Liver (tissue), 9 donors: ENCODE measurements around the gene EXT2. TPM values are rescaled to one million over a fixed set of nuclear protein-coding genes. Genes with fewer than 3 reads are reported as not detected.

Experiments used
- DNase-seq: peaks from one replicate; pipeline ENCODE4 v3.0.0-alpha.2; 2017; ENCODE audit warnings: low spot score
- H3K27ac ChIP-seq, 2 donors: one replicate each; pipeline ENCODE4 v1.7.0; 2013; ENCODE audit warnings: inconsistent platforms in 2 of 2, low read length in 2 of 2, control low read depth in 1 of 2, low read depth in 1 of 2, mild to moderate bottlenecking in 1 of 2
- H3K27me3 ChIP-seq, 4 donors: one replicate each; pipeline versions ENCODE4 v1.6.1 to v1.7.0; 2013; ENCODE audit warnings: low read length in 3 of 4, inconsistent platforms in 1 of 4, mild to moderate bottlenecking in 1 of 4, moderate library complexity in 1 of 4; ENCODE audit not compliant: control insufficient read depth in 4 of 4, insufficient read depth in 4 of 4
- H3K36me3 ChIP-seq, 4 donors: one replicate each; pipeline versions ENCODE4 v1.6.1 to v1.7.0; 2013; ENCODE audit warnings: low read length in 3 of 4, mild to moderate bottlenecking in 3 of 4, low read depth in 1 of 4, moderate library complexity in 1 of 4; ENCODE audit not compliant: control insufficient read depth in 4 of 4, insufficient read depth in 3 of 4
- H3K4me1 ChIP-seq, 4 donors: one replicate each; pipeline versions ENCODE4 v1.6.1 to v1.7.0; 2013; ENCODE audit warnings: low read length in 3 of 4, mild to moderate bottlenecking in 3 of 4, moderate library complexity in 1 of 4; ENCODE audit not compliant: control insufficient read depth in 4 of 4, insufficient read depth in 4 of 4
- H3K4me3 ChIP-seq, 3 donors: one replicate each; pipeline versions ENCODE4 v1.6.1 to v1.7.0; 2013; ENCODE audit warnings: low read length in 3 of 3, control low read depth in 1 of 3, low read depth in 1 of 3, mild to moderate bottlenecking in 1 of 3
- H3K9ac ChIP-seq, 2 donors: one replicate each; pipeline ENCODE4 v1.7.0; 2013; ENCODE audit warnings: low read length in 2 of 2, mild to moderate bottlenecking in 2 of 2, moderate library complexity in 2 of 2, control low read depth in 1 of 2, low read depth in 1 of 2
- H3K9me3 ChIP-seq, 4 donors: one replicate each; pipeline versions ENCODE4 v1.6.1 to v1.7.0; 2013; ENCODE audit warnings: low read length in 3 of 4; ENCODE audit not compliant: control insufficient read depth in 4 of 4
- CTCF ChIP-seq: fragments of 150-350 bp; IDR thresholded peaks from 2 replicates; pipeline ENCODE4 v1.5.1; 2017; ENCODE audit warnings: improper control_type of control experiment, low read depth, low read length; ENCODE audit not compliant: missing input control
- EGR1 ChIP-seq, 2 donors: IDR thresholded peaks; 2 replicates each; pipeline ENCODE4 v1.6.1; 2016 to 2018; ENCODE audit warnings: antibody characterized with exemption in 2 of 2, low read depth in 2 of 2
- HNF4A ChIP-seq, 2 donors: conservative IDR thresholded peaks; 2 replicates each; pipeline ENCODE4 v1.6.1; 2016; ENCODE audit warnings: antibody characterized with exemption in 2 of 2, mild to moderate bottlenecking in 2 of 2
- JUND ChIP-seq, 2 donors: IDR thresholded peaks; 2 replicates each; pipeline ENCODE4 v1.6.1; 2016; ENCODE audit warnings: antibody characterized with exemption in 2 of 2
- MAX ChIP-seq: IDR thresholded peaks from 2 replicates; pipeline ENCODE4 v1.6.1; 2016; ENCODE audit warnings: antibody characterized with exemption
- RAD21 ChIP-seq, 2 donors: IDR thresholded peaks; 2 replicates each; pipeline ENCODE4 v1.6.1; 2016; ENCODE audit warnings: antibody characterized with exemption in 2 of 2, mild to moderate bottlenecking in 2 of 2
- RXRA ChIP-seq, 2 donors: IDR thresholded peaks; 2 replicates each; pipeline ENCODE4 v1.6.1; 2017 to 2018; ENCODE audit warnings: antibody characterized with exemption in 2 of 2, mild to moderate bottlenecking in 1 of 2
- SP1 ChIP-seq: IDR thresholded peaks from 2 replicates; pipeline ENCODE4 v1.6.1; 2018; ENCODE audit warnings: antibody characterized with exemption, mild to moderate bottlenecking
- YY1 ChIP-seq: IDR thresholded peaks from 2 replicates; pipeline ENCODE4 v1.6.1; 2016; ENCODE audit warnings: antibody characterized with exemption, mild to moderate bottlenecking
- ZBTB33 ChIP-seq: IDR thresholded peaks from 2 replicates; pipeline ENCODE4 v1.6.1; 2016; ENCODE audit warnings: antibody characterized with exemption
- whole genome bisulfite sequencing: extraction: QIAGEN DNeasy Blood & Tissue Kit; methylation state at CpG from one replicate; pipeline ENCODE4 v1.1.7; 2013; 5-methylcytosine and 5-hydroxymethylcytosine counted together
- polyA plus RNA-seq, 2 donors: library from polyadenylated mRNA; stranded (reverse) in 1 of 2; unstranded in 1 of 2; fragments of 200-250 nt in 1 of 2; fragments of >200 nt in 1 of 2; fragmentation: Nextera tagmentation in 1 of 2; extraction: Ambion mirVana in 1 of 2; gene quantifications; one replicate each; pipeline versions ENCODE4 v1.2.1 to v1.2.3, GENCODE V29; 2013 to 2015
- total RNA-seq, 2 donors: library from RNA; depleted of rRNA; stranded (reverse); fragments of >200 nt; gene quantifications; one replicate each; pipeline ENCODE4 v1.2.3, GENCODE V29; 2014
- TF ChIP-seq, protein P1 (sequence below): IDR thresholded peaks from 2 replicates; pipeline ENCODE4 v1.6.1; 2016; ENCODE audit warnings: antibody characterized with exemption, mild to moderate bottlenecking
- donor health status: healthy.
- donor health status: healthy.
- donor health status: healthy.
- donor health status: healthy.
- donor health status: healthy.

Gene EXT2
- total and polyA plus RNA-seq, 4 donors: 8.4 to 36.1 (median 29.8) TPM

- Histone ChIP-seq H3K9me3 (no peaks in the 10 kb centered on the region), H3K9ac (no peak overlapping the region), H3K4me3 (no peak overlapping the region), H3K27me3 (no peaks in the 10 kb centered on the region), H3K36me3 (peaks cover 2 to 17% (median 6%) of the 10 kb centered on the region in 4 donors), H3K4me1 (no peaks in the 10 kb centered on the region), H3K27ac (no peak overlapping the region)
- 97% methylated on average over 1 of the region's 1 CpG for WGBS
- DNase-seq: no peak
- no peak for TF ChIP-seq YY1
- TF ChIP-seq SP1: no peak
- TF ChIP-seq RXRA (IDR thresholded peaks at IDR 0.05): no peak
- TF ChIP-seq MAX: no peak
- no peak for TF ChIP-seq HNF4A (conservative IDR thresholded peaks at IDR 0.05)
- TF ChIP-seq CTCF: no peak
- TF ChIP-seq EGR1 (IDR thresholded peaks at IDR 0.05; ENCODE audit: low read depth in 2 of 2): no peak
These were observed 10.1 kb upstream of the EXT2 start for GRCh38 chr11:44085330-44085729.

GRCh38 chr11:44088377-44088776 lies 7.1 kb upstream of the EXT2 start:
- H3K4me1 ChIP-seq: no peaks in the 10 kb centered on the region
- no peak overlapping the region for H3K27ac ChIP-seq
- no peaks in the 10 kb centered on the region for H3K9me3 ChIP-seq
- WGBS: 89% methylated on average over 4 of the region's 4 CpGs
- no peak overlapping the region for H3K4me3 ChIP-seq
- peaks cover 2 to 6% (median 4%) of the 10 kb centered on the region in 4 donors for H3K36me3 ChIP-seq
- no peak for DNase-seq
- TF ChIP-seq YY1: no peak
- no peak overlapping the region for H3K9ac ChIP-seq
- H3K27me3 ChIP-seq: no peaks in the 10 kb centered on the region

DNA sequence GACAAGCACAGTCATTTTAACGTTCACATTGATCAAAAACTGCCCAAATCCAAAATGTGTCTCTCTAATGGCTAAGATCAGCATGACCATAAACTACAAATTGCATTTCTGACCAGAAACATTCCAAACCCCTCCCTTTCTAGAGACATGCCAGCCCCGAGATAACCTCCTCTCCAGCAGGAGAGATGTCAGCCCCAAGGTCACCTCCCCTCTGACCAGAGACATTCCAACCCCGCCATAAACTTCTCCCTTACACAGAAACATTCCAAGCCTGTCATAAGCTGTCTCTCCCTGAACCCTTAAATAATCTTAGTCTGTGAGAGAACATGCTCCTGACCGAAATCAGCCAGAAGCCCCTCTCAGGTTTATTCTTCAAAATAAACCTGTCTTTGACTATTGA lies 6.6 kb upstream of the EXT2 start:
- H3K4me3 ChIP-seq: no peak overlapping the region
- H3K27me3 ChIP-seq: no peaks in the 10 kb centered on the region
- no peaks in the 10 kb centered on the region for H3K4me1 ChIP-seq
- no peak overlapping the region for H3K9ac ChIP-seq
- 94% methylated on average over 4 of the region's 4 CpGs for WGBS
- TF ChIP-seq RAD21 (IDR thresholded peaks at IDR 0.05) (no peak), ZBTB33 (no peak), EGR1 (IDR thresholded peaks at IDR 0.05; ENCODE audit: low read depth in 2 of 2) (no peak), YY1 (no peak), JUND (IDR thresholded peaks at IDR 0.05) (no peak)
- TF ChIP-seq, protein P1, sequence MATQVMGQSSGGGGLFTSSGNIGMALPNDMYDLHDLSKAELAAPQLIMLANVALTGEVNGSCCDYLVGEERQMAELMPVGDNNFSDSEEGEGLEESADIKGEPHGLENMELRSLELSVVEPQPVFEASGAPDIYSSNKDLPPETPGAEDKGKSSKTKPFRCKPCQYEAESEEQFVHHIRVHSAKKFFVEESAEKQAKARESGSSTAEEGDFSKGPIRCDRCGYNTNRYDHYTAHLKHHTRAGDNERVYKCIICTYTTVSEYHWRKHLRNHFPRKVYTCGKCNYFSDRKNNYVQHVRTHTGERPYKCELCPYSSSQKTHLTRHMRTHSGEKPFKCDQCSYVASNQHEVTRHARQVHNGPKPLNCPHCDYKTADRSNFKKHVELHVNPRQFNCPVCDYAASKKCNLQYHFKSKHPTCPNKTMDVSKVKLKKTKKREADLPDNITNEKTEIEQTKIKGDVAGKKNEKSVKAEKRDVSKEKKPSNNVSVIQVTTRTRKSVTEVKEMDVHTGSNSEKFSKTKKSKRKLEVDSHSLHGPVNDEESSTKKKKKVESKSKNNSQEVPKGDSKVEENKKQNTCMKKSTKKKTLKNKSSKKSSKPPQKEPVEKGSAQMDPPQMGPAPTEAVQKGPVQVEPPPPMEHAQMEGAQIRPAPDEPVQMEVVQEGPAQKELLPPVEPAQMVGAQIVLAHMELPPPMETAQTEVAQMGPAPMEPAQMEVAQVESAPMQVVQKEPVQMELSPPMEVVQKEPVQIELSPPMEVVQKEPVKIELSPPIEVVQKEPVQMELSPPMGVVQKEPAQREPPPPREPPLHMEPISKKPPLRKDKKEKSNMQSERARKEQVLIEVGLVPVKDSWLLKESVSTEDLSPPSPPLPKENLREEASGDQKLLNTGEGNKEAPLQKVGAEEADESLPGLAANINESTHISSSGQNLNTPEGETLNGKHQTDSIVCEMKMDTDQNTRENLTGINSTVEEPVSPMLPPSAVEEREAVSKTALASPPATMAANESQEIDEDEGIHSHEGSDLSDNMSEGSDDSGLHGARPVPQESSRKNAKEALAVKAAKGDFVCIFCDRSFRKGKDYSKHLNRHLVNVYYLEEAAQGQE: no peak
- H3K36me3 ChIP-seq: peaks cover 0 to 5% (median 2%) of the 10 kb centered on the region in 4 donors
- no peak overlapping the region for H3K27ac ChIP-seq
- no peak for DNase-seq
- no peaks in the 10 kb centered on the region for H3K9me3 ChIP-seq
